HG02759 (cell line): ENCODE measurements around the gene MAGI3.
"Not testable (repeated sequence)": the region's sequence is repeated elsewhere in the genome, so short reads cannot be mapped to it uniquely, and the experiment has no call there.

ENCODE experiments used
- ATAC-seq: cut with Tn5 transposase; IDR thresholded peaks from one replicate; pipeline ENCODE4 v1.9.1; 2021; ENCODE audit warnings: mild to moderate bottlenecking, moderate library complexity; ENCODE audit not compliant: unreplicated experiment

The MAGI3 gene

GRCh38 chr1:113508364-113509164 is 118.2 kb downstream of the MAGI3 start:
- ATAC-seq: no peak

- ATAC-seq: not testable (repeated sequence)
These were observed 119.5 kb downstream of the MAGI3 start for GRCh38 chr1:113509766-113510165.

GRCh38 chr1:113511269-113511668 is 121.0 kb downstream of the MAGI3 start:
- no peak for ATAC-seq

GRCh38 chr1:113515498-113515897 is 125.2 kb downstream of the MAGI3 start:
- ATAC-seq: no peak

- ATAC-seq: no peak
These were observed 127.0 kb downstream of the MAGI3 start for GRCh38 chr1:113517346-113517745.

GRCh38 chr1:113517983-113518382 is 127.7 kb downstream of the MAGI3 start:
- ATAC-seq: no peak

GRCh38 chr1:113519556-113519955 is 129.2 kb downstream of the MAGI3 start:
- no peak for ATAC-seq

- ATAC-seq: no peak
These were observed 139.7 kb downstream of the MAGI3 start for GRCh38 chr1:113530021-113530420.

- no peak for ATAC-seq
These were observed 141.0 kb downstream of the MAGI3 start for GRCh38 chr1:113531321-113531720.

- no peak for ATAC-seq
These were observed 142.7 kb downstream of the MAGI3 start for GRCh38 chr1:113533061-113533460.

GRCh38 chr1:113534130-113534817 is 144.0 kb downstream of the MAGI3 start:
- no peak for ATAC-seq

- ATAC-seq: no peak
These were observed 144.6 kb downstream of the MAGI3 start for GRCh38 chr1:113534875-113535274.

- ATAC-seq: no peak
These were observed 146.0 kb downstream of the MAGI3 start for GRCh38 chr1:113536182-113536780.

GRCh38 chr1:113538225-113538624 is 147.9 kb downstream of the MAGI3 start:
- no peak for ATAC-seq

- ATAC-seq: no peak
These were observed 150.0 kb downstream of the MAGI3 start for GRCh38 chr1:113540335-113540734.

- ATAC-seq: no peak
These were observed 150.8 kb downstream of the MAGI3 start for GRCh38 chr1:113541106-113541505.

- no peak for ATAC-seq
These were observed 151.9 kb downstream of the MAGI3 start for GRCh38 chr1:113542221-113542701.

- no peak for ATAC-seq
These were observed 152.8 kb downstream of the MAGI3 start for GRCh38 chr1:113543110-113543509.

GRCh38 chr1:113545210-113545609 is 154.9 kb downstream of the MAGI3 start:
- no peak for ATAC-seq

- no peak for ATAC-seq
These were observed 155.3 kb downstream of the MAGI3 start for GRCh38 chr1:113545626-113546025.

- ATAC-seq: no peak
These were observed 161.4 kb downstream of the MAGI3 start for GRCh38 chr1:113551728-113552127.

GRCh38 chr1:113552244-113552643 is 161.9 kb downstream of the MAGI3 start:
- no peak for ATAC-seq
